ENCODE results near the gene CHST8.
A peak's percentile ranks its signal among the peaks of the same experiment; 100 is the strongest.

The CHST8 gene

DNA sequence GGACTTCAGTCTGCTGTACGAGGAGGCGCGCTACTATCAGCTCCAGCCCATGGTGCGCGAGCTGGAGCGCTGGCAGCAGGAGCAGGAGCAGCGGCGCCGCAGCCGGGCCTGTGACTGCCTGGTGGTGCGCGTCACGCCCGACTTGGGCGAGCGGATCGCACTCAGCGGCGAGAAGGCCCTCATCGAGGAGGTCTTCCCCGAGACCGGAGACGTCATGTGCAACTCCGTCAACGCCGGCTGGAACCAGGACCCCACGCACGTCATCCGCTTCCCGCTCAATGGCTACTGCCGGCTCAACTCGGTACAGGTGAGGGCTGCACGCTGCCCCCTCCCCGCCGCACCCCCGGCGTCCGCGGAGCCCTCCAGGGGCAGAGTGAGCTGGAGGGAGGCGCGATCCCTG, 189.5 kb downstream of the CHST8 start:
- no peak for DNase-seq (ENCODE audit: low spot score)
- in situ Hi-C loops (cut with MboI; ENCODE audit: low sequenced_read_pairs, unreplicated experiment): no loop called here
- TF ChIP-seq CTCF (IDR thresholded peaks at IDR 0.05; ENCODE audit: borderline replicate concordance, control extremely low read depth, extremely low read depth, insufficient read depth, missing control alignments): no peak

GRCh38 chr19:33811736-33812387, 190.1 kb downstream of the CHST8 start:
- no peak for DNase-seq (ENCODE audit: low spot score)
- in situ Hi-C loops (cut with MboI; ENCODE audit: low sequenced_read_pairs, unreplicated experiment): no loop called here
- no peak for TF ChIP-seq CTCF (IDR thresholded peaks at IDR 0.05; ENCODE audit: borderline replicate concordance, control extremely low read depth, extremely low read depth, insufficient read depth, missing control alignments)

- DNase-seq (ENCODE audit: low spot score): no peak
- no peak for TF ChIP-seq CTCF (IDR thresholded peaks at IDR 0.05; ENCODE audit: borderline replicate concordance, control extremely low read depth, extremely low read depth, insufficient read depth, missing control alignments)
- in situ Hi-C loops (cut with MboI; ENCODE audit: low sequenced_read_pairs, unreplicated experiment): no loop called here
Observed at GRCh38 chr19:33812388-33813330, 190.9 kb downstream of the CHST8 start.

DNA sequence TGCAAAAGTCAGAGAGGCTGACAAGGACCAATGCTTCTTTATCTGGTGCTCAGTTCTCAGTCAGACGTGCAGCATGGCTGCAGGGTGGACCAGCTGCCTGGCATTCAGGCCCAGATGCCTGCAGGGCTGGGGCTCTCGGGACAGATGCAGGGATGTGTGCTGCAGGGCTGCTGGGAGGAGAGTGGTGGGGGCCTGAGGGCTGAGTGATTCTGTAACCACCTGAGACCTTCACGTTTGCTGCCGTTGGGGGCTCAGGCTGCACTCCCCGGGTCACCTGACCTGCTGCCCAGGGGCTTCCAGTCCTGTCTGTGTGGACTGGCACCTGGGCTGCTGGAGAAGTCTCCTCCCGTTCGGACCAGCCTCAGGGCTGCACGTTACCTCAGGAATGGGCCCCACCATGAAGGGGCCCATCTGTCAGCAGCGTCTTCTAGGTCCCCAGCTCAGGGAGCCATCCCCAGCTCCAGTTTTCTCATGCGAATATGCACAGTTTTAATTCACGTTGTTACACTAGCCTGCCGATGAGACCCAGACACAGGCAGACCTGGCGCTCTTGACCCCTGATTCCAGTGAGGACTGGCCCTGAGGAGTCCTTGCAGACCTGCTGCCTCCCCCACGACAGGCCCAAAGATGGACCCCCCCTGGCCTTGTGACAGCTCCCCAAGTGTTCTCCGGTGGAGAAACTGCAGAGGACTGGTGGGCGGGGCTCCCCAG, 191.8 kb downstream of the CHST8 start:
- DNase-seq (ENCODE audit: low spot score): no peak
- no peak for TF ChIP-seq CTCF (IDR thresholded peaks at IDR 0.05; ENCODE audit: borderline replicate concordance, control extremely low read depth, extremely low read depth, insufficient read depth, missing control alignments)

GRCh38 chr19:33814181-33815165, 192.7 kb downstream of the CHST8 start:
- peak; percentile 16 for DNase-seq (ENCODE audit: low spot score)
- in situ Hi-C loops (cut with MboI; ENCODE audit: low sequenced_read_pairs, unreplicated experiment): no loop called here
- no peak for TF ChIP-seq CTCF (IDR thresholded peaks at IDR 0.05; ENCODE audit: borderline replicate concordance, control extremely low read depth, extremely low read depth, insufficient read depth, missing control alignments)

More for the DNA sequence above, 191.8 kb downstream of the CHST8 start:
- in situ Hi-C loops (cut with MboI; ENCODE audit: low sequenced_read_pairs, unreplicated experiment): no loop called here

Measured in GM13976 (cell line).